Trophoblast cell (in vitro differentiated cells and primary cell): ENCODE results near the gene KCNG4.

Experiments used
- DNase-seq, 2 donors: peaks; one replicate each; pipeline ENCODE4 v3.0.0-alpha.2; 2016
- H2AFZ ChIP-seq: 2 replicates; pipeline ENCODE4 v1.6.1; 2013; ENCODE audit warnings: low read length, moderate library complexity, mild to moderate bottlenecking; ENCODE audit not compliant: insufficient read depth, poor library complexity
- H2AK5ac ChIP-seq: 2 replicates; pipeline ENCODE4 v1.6.1; 2013; ENCODE audit warnings: mild to moderate bottlenecking, low read length
- H2BK120ac ChIP-seq: 2 replicates; pipeline ENCODE4 v1.6.1; 2013; ENCODE audit warnings: low read length, mild to moderate bottlenecking, moderate library complexity; ENCODE audit not compliant: insufficient read depth, poor library complexity
- H2BK12ac ChIP-seq: 2 replicates; pipeline ENCODE4 v1.6.1; 2013; ENCODE audit warnings: mild to moderate bottlenecking, low read length, moderate library complexity
- H2BK5ac ChIP-seq: 2 replicates; pipeline ENCODE4 v1.6.1; 2013; ENCODE audit warnings: low read length, low read depth, moderate library complexity, mild to moderate bottlenecking; ENCODE audit not compliant: poor library complexity
- H3K14ac ChIP-seq: 2 replicates; pipeline ENCODE4 v1.6.1; 2013; ENCODE audit warnings: mild to moderate bottlenecking, low read length
- H3K18ac ChIP-seq: 2 replicates; pipeline ENCODE4 v1.6.1; 2013; ENCODE audit warnings: mild to moderate bottlenecking, low read length
- H3K23ac ChIP-seq: 2 replicates; pipeline ENCODE4 v1.6.1; 2013; ENCODE audit warnings: low read length
- H3K27ac ChIP-seq: 2 replicates; pipeline ENCODE4 v1.5.1; 2013; ENCODE audit warnings: low read depth, mild to moderate bottlenecking, inconsistent platforms, low read length, moderate library complexity
- H3K27me3 ChIP-seq: 2 replicates; pipeline ENCODE4 v1.6.1; 2013; ENCODE audit warnings: inconsistent platforms, mild to moderate bottlenecking, low read length, moderate library complexity; ENCODE audit not compliant: insufficient read depth
- H3K36me3 ChIP-seq, 2 experiments: 1 replicate in 1 of 2; 2 replicates in 1 of 2; pipeline ENCODE4 v1.6.1; 2013; ENCODE audit warnings: low read length in 2 of 2, mild to moderate bottlenecking in 2 of 2, moderate library complexity in 1 of 2; ENCODE audit not compliant: insufficient read depth in 2 of 2, control insufficient read depth in 1 of 2
- H3K4ac ChIP-seq: 2 replicates; pipeline ENCODE4 v1.6.1; 2013; ENCODE audit warnings: low read depth, mild to moderate bottlenecking, low read length, moderate library complexity
- H3K4me1 ChIP-seq, 2 experiments: 1 replicate in 1 of 2; 2 replicates in 1 of 2; pipeline ENCODE4 v1.6.1; 2013; ENCODE audit warnings: low read length in 2 of 2, mild to moderate bottlenecking in 2 of 2, moderate library complexity in 1 of 2; ENCODE audit not compliant: insufficient read depth in 2 of 2, control insufficient read depth in 1 of 2
- H3K4me2 ChIP-seq: 2 replicates; pipeline ENCODE4 v1.6.1; 2013; ENCODE audit warnings: inconsistent platforms, mild to moderate bottlenecking, low read length, moderate library complexity
- H3K4me3 ChIP-seq: 2 replicates; pipeline ENCODE4 v1.5.1; 2013; ENCODE audit warnings: mild to moderate bottlenecking, low read depth, low read length, inconsistent platforms
- H3K79me1 ChIP-seq: one replicate; pipeline ENCODE4 v1.6.1; 2013; ENCODE audit warnings: low read length
- H3K79me2 ChIP-seq: 2 replicates; pipeline ENCODE4 v1.6.1; 2013; ENCODE audit warnings: low read length, mild to moderate bottlenecking; ENCODE audit not compliant: control insufficient read depth, insufficient read depth, poor library complexity
- H3K9ac ChIP-seq: 2 replicates; pipeline ENCODE4 v1.6.1; 2013; ENCODE audit warnings: mild to moderate bottlenecking, low read length
- H3K9me3 ChIP-seq: 2 replicates; pipeline ENCODE4 v1.6.1; 2013; ENCODE audit warnings: low read depth, mild to moderate bottlenecking, control low read depth, inconsistent platforms, low read length; ENCODE audit not compliant: insufficient read depth
- H4K12ac ChIP-seq: 2 replicates; pipeline ENCODE4 v1.6.1; 2013; ENCODE audit warnings: low read depth, mild to moderate bottlenecking, low read length, moderate library complexity
- H4K8ac ChIP-seq: 2 replicates; pipeline ENCODE4 v1.6.1; 2013; ENCODE audit warnings: low read depth, mild to moderate bottlenecking, low read length, moderate library complexity
- H4K91ac ChIP-seq: one replicate; pipeline ENCODE4 v1.6.1; 2013; ENCODE audit warnings: low read depth, mild to moderate bottlenecking, low read length, moderate library complexity
- WGBS: extraction: QIAGEN DNeasy Blood & Tissue Kit; methylation state at CpG from one replicate; pipeline ENCODE4 v1.1.7; 2013; ENCODE audit warnings: missing lambda C conversion rate; ENCODE audit not compliant: insufficient read length, insufficient coverage; ENCODE audit errors: extremely low coverage; 5-methylcytosine and 5-hydroxymethylcytosine counted together

KCNG4 gene

DNA sequence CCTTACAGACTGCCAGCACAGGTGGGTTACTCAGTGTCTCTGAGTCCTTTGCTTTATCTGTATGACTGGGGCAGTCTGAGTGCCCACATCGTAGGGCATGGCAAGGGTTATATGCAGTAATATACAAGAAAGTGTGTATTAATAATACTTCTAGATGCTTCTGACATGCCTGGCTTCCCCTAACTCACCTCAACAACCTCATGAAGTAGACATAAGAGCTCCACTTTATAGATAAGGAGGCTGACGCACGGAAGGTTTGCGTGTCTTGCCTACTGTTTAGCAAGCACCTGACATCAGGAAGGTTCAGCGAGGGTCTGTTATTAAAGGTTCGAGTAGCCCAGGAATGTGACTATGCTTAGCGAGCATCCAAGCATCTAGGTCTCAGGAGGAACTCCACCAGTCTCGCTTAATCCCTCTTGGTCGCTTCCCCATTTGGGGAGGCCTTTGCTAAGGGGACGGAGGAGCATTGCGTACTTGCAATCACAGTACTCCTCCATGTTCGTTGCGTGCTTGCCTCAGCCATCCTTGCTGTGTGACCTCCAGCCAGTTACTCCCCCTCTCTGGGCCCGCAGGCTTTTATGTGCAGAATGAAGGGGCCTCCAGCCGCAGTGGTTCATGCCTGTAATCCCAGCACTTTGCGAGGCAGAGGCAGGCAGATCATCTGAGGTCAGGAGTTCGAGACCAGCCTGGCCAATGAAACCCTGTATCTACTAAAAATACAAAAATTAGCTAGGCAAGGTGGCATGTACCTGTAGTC is 1.6 kb downstream of the KCNG4 start:
- Histone ChIP-seq H3K4ac (no peak overlapping the region), H3K18ac (no peak overlapping the region), H3K4me3 (no peak overlapping the region), H3K36me3 (no peaks in the 10 kb centered on the region), H3K4me2 (no peak overlapping the region), H2BK12ac (no peak overlapping the region), H4K91ac (no peak overlapping the region), H3K23ac (no peak overlapping the region), H3K27me3 (no peaks in the 10 kb centered on the region), H3K27ac (no peak overlapping the region), H3K79me2 (no peaks in the 10 kb centered on the region), H4K12ac (no peak overlapping the region), H2AFZ (no peak overlapping the region), H3K9me3 (no peaks in the 10 kb centered on the region), H2BK5ac (no peak overlapping the region), H3K79me1 (no peaks in the 10 kb centered on the region), H3K9ac (no peak overlapping the region), H3K14ac (no peak overlapping the region), H4K8ac (no peak overlapping the region), H2BK120ac (no peak overlapping the region), H2AK5ac (no peak overlapping the region), H3K4me1 (no peaks in the 10 kb centered on the region)
- no CpG with 5 or more reads among the region's 17 CpGs for WGBS
- no peak for DNase-seq

DNA sequence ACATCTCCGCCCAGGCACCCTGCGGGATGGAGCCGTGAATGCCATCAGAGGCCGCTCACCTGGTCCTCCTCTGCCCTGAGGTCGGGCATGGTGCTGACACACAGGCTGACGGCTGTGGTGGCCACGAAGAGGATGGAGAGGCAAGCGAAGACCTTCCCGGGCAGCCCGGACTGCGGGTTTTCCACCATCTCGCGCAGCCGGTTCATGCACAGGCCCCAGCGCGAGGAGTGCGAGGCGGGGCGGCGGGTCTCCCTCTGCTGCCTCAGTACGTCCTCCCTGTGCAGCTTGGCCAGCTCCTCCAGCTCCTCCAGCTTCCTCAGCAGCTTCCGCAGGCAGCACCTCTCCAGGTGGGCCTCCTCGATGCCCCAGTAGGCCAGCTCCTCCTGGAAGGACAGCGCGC is 3.1 kb downstream of the KCNG4 start:
- H3K4me1 ChIP-seq = no peaks in the 10 kb centered on the region
- no peak overlapping the region for H2BK120ac ChIP-seq
- H3K4me2 ChIP-seq = no peak overlapping the region
- H3K23ac ChIP-seq = no peak overlapping the region
- DNase-seq = no peak
- no peak overlapping the region for H4K91ac ChIP-seq
- H3K79me1 ChIP-seq = no peaks in the 10 kb centered on the region
- no peak overlapping the region for H3K14ac ChIP-seq
- H3K27ac ChIP-seq = no peak overlapping the region
- H2AK5ac ChIP-seq = no peak overlapping the region
- no peak overlapping the region for H4K12ac ChIP-seq
- H3K4ac ChIP-seq = no peak overlapping the region
- H3K9me3 ChIP-seq = no peaks in the 10 kb centered on the region
- H3K4me3 ChIP-seq = no peak overlapping the region
- H4K8ac ChIP-seq = no peak overlapping the region
- H3K27me3 ChIP-seq = no peaks in the 10 kb centered on the region
- H3K36me3 ChIP-seq = no peaks in the 10 kb centered on the region
- no peaks in the 10 kb centered on the region for H3K79me2 ChIP-seq
- no CpG with 5 or more reads among the region's 25 CpGs for WGBS
- H2BK12ac ChIP-seq = no peak overlapping the region
- no peak overlapping the region for H3K9ac ChIP-seq
- no peak overlapping the region for H2BK5ac ChIP-seq
- H2AFZ ChIP-seq = no peak overlapping the region
- H3K18ac ChIP-seq = no peak overlapping the region

DNA sequence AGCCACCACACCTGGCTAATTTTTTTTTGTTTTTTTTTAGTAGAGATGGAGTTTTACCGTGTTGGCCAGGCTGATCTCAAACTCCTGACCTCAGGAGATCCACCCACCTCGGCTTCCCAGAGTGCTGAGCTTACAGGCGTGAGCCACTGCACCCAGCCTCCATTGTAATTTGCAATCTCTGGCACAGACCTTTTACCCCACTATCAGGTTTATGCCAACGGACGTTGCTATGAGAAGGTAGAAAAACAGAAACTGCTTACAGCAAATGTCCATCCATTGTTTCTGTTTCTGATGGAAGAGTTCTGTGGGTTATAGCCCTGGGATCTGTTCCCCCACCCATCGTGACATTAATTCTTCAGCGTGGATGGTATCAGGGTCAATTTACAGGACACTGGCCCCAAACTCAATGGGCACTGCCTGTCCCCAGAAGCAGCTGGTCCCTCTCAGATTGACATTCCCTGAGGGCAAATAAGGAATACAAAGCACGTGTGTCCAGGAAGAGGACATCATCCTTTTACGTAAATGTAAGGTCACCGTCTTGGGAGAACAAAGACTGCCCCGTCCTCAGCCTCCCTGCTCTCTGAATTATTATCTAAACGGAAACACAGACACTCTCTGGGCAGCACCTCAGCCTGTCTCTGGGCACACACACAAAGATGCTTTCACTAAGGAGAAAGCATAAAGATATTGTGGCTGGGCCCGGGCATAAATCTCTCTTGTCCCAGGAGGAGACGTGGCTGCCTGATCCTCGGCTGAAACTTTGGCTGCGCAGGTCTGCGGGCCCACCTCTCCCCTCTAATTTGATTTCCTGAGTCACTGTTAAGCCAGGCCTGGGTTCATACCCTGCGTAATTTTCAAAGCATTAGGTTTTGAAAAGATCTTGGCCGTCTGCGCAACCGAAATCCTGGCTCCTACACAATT is 5.2 kb downstream of the KCNG4 start:
- no peak overlapping the region for H2BK120ac ChIP-seq
- WGBS = no CpG with 5 or more reads among the region's 21 CpGs

DNA sequence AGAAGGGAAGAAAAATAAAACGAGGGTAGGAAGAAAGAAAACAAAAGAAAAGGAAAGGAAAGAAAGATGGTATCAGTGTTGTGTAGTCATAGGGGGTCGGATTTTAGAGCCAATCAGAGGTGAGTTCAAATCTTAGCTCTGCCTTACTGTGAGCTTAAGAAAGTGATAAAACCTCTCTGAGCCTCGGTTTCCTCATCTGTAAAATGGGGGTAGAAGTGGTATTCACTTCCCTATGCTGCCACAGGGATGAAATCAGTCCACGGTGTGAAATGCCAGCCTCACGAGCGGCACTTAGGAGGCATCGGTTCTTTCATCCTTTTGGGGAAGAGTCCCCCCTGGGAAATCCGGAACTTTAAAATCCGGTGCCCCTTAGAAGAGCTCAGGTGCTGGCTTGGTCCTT is 6.1 kb downstream of the KCNG4 start:
- Histone ChIP-seq H4K91ac (no peak overlapping the region), H3K9ac (no peak overlapping the region), H3K27ac (no peak overlapping the region), H3K4me2 (no peak overlapping the region), H3K9me3 (no peaks in the 10 kb centered on the region), H3K14ac (no peak overlapping the region), H3K4ac (no peak overlapping the region), H3K27me3 (no peaks in the 10 kb centered on the region), H3K79me1 (peaks cover under 1% of the 10 kb centered on the region), H3K18ac (no peak overlapping the region), H2AK5ac (no peak overlapping the region), H2BK12ac (no peak overlapping the region), H3K4me1 (peaks cover under 1 to 1% of the 10 kb centered on the region in 2 experiments), H3K4me3 (no peak overlapping the region), H4K8ac (no peak overlapping the region), H3K79me2 (no peaks in the 10 kb centered on the region), H3K36me3 (no peaks in the 10 kb centered on the region), H2BK120ac (no peak overlapping the region), H3K23ac (no peak overlapping the region), H2BK5ac (no peak overlapping the region), H2AFZ (no peak overlapping the region), H4K12ac (no peak overlapping the region)
- no peak for DNase-seq
- WGBS = 100% methylated on average over 1 of the region's 9 CpGs

More for the DNA sequence above, 5.2 kb downstream of the KCNG4 start:
- no peak overlapping the region for H2BK12ac ChIP-seq
- H3K4me3 ChIP-seq = no peak overlapping the region
- H3K36me3 ChIP-seq = no peaks in the 10 kb centered on the region
- H3K79me2 ChIP-seq = no peaks in the 10 kb centered on the region
- no peak overlapping the region for H3K4ac ChIP-seq
- H4K12ac ChIP-seq = no peak overlapping the region
- H3K9me3 ChIP-seq = no peaks in the 10 kb centered on the region
- H3K27me3 ChIP-seq = no peaks in the 10 kb centered on the region
- H3K23ac ChIP-seq = no peak overlapping the region
- H4K8ac ChIP-seq = no peak overlapping the region
- H3K14ac ChIP-seq = no peak overlapping the region
- no peak for DNase-seq
- H2AFZ ChIP-seq = no peak overlapping the region
- H3K9ac ChIP-seq = no peak overlapping the region
- no peak overlapping the region for H2BK5ac ChIP-seq
- no peak overlapping the region for H4K91ac ChIP-seq
- no peaks in the 10 kb centered on the region for H3K4me1 ChIP-seq
- no peak overlapping the region for H3K27ac ChIP-seq
- H2AK5ac ChIP-seq = no peak overlapping the region
- no peak overlapping the region for H3K18ac ChIP-seq
- no peaks in the 10 kb centered on the region for H3K79me1 ChIP-seq
- H3K4me2 ChIP-seq = no peak overlapping the region
